DMS53 treated with DMSO at 0.1 percent for 48 hours (cell line): Measurements from ENCODE around the gene MIEF1.
"Not testable (repeated sequence)": the region's sequence is repeated elsewhere in the genome, so short reads cannot be mapped to it uniquely, and the experiment has no call there.

Experiments used
- DNase-seq: peaks from one replicate; lab custom pipeline; 2025; ENCODE audit not compliant: unreplicated experiment; lab: John Stamatoyannopoulos, UW

MIEF1 gene

GRCh38 chr22:39512026-39512425, 9.9 kb downstream of the MIEF1 start:
- no peak for DNase-seq

DNA sequence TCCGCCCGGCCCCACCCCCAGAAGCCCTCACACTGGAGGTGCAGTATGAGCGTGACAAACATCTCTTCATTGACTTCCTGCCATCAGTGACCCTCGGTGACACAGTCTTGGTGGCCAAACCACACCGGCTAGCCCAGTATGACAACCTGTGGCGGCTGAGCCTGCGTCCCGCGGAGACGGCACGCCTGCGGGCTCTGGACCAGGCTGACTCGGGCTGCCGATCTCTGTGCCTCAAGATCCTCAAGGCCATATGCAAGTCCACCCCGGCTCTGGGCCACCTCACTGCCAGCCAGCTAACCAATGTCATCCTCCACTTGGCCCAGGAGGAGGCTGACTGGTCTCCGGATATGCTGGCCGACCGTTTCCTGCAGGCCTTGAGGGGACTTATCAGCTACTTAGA, 11.7 kb downstream of the MIEF1 start:
- no peak for DNase-seq

GRCh38 chr22:39514373-39514973, 12.4 kb downstream of the MIEF1 start:
- DNase-seq = no peak

DNA sequence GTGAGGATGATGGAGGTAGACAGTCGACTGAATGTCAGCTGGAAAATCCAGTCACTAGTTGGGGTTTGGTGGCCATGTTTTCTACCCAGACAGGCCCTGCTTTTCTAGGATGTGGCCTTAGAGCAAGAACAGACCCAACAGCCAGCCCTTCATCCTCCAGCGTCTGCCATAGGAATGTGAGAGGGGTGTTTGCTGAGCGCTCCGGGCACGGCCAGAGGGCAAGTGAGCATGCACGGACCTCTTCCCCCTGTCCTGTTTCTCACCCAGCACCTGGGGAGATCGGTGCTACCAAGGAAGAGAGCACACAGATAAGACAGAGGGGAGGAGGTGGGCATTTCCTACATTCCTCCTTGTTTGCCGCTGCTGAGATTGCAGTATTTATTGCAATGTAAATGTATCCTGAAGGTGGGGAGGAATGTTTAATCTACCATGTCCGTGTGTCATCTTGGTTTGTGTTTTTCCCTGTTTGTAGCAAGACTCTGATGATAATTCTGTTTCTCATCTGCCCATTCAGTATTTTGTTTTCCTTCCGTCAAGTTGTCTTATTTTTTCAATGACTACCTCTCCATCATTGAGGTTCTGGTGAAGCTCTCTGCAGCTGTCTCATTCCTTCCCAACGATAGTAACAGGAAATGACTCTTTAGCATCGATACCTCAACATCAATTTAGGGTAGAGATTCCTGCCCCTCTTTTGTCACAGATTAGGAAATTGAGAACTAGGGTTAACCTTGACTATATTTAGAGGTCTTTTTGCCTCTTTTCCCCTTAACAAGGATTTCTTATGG, 13.4 kb downstream of the MIEF1 start:
- no peak for DNase-seq

- DNase-seq = no peak
Observed at GRCh38 chr22:39517470-39517869, 15.4 kb downstream of the MIEF1 start.

GRCh38 chr22:39518144-39518786, 16.2 kb downstream of the MIEF1 start:
- DNase-seq = no peak

DNA sequence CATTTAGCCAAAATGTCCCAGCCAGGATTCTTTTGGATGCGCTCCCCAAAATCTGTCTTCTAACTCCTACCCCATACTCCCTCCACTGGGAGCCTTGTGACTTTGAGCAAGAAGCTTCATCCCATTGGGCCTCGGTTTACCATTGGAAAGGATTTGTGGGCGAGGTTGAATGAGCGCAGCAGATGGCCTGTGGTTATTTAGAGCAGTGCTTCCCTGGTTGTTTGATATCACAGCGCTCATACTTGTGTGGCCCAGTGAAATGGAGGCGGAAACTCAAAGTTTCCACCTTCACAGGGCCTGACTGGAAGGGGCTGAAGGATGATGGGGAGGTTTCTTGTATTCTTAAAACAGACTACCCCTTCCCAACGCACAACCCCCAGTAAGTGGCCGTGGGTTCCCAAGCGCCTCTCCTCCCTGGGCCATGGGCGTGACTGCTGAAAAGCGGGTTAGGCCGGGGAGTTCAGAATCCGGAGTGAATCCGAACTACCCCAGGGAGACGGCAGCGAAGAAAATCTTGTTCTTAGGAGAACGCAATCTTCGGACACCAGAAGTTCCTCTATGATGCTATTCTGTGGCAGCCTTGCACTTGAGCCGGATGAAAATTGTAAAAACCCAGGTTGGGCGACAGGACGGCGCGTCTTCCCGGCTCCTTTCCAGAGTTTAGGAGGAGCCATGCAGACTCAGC, 17.0 kb downstream of the MIEF1 start:
- no peak for DNase-seq

DNA sequence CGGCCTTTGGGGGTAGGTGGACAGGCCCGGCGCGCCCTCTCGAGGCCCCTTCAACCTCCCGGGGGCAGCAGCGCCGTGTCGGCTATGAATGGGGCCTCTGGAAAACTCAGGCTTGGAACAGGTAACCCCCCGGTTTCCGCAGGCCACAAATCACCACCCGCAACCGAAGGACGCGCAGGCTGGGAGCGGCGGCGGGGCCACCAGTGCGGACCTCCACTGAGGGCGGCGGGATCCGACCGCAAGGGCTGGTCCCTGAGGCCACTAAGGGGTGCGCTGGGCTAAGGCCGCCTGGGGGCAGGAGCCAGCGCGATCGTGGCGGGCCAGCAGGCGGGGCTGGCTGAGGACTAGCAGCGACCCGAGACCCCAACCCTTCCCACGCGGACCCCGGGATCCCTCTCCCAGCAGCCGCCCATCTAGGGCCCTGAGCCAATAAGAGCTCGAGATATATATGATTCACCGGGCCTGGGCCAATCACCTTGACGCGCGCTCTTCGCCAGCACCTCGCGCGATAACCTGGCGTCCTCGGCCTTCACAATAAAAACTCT, 17.7 kb downstream of the MIEF1 start:
- DNase-seq = peak; percentile 94

- no peak for DNase-seq
Observed at GRCh38 chr22:39520226-39521105, 18.4 kb downstream of the MIEF1 start, which contains the start of gene ATF4. Gene ATF4, plus strand, starts transcription at chr22:39520562. Its CDS starts 884 bp downstream, at chr22:39521446.

DNA sequence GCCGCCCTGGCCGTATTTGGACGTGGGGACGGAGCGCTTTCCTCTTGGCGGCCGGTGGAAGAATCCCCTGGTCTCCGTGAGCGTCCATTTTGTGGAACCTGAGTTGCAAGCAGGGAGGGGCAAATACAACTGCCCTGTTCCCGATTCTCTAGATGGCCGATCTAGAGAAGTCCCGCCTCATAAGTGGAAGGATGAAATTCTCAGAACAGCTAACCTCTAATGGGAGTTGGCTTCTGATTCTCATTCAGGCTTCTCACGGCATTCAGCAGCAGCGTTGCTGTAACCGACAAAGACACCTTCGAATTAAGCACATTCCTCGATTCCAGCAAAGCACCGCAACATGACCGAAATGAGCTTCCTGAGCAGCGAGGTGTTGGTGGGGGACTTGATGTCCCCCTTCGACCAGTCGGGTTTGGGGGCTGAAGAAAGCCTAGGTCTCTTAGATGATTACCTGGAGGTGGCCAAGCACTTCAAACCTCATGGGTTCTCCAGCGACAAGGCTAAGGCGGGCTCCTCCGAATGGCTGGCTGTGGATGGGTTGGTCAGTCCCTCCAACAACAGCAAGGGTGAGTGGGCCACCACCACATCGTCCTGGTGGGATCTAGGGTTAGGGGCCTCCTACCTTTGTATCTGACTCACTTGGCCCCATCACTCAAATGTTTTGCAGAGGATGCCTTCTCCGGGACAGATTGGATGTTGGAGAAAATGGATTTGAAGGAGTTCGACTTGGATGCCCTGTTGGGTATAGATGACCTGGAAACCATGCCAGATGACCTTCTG, 19.2 kb downstream of the MIEF1 start:
- DNase-seq = not testable (repeated sequence)

GRCh38 chr22:39522091-39522490, 20.0 kb downstream of the MIEF1 start:
- DNase-seq = not testable (repeated sequence)

DNA sequence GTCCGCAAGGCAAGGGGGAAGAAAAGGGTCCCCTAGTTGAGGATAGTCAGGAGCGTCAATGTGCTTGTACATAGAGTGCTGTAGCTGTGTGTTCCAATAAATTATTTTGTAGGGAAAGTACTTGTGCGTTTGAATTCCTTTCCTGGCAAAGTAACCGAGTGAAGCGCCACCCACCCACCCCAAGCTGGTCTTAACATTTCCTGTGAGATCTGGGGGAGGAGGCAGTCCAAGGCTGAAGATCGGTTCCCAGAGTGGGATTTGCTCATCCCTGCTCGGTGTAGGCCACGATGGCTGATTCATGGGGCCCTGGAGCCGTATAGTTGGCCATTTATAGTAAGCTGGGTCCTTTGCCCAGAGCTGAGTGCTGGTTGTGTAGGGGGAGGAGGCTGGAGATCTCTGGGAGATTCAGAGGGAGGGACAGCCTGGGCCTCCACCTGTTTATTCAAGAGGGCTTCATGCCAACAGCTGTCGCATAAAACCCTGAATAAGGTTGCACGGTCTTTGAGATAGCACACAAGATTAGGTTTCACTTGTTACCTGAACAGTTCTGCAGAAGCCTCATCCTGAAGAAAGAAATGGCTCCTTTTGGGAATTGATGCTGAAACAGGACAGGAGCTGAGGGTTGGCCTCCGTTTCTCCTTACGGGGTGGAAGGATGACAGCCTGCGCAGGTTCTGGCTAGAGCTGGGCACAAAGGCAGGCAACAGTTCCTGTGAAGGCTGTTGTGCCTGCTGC, 20.6 kb downstream of the MIEF1 start:
- DNase-seq = peak; percentile 63

DNA sequence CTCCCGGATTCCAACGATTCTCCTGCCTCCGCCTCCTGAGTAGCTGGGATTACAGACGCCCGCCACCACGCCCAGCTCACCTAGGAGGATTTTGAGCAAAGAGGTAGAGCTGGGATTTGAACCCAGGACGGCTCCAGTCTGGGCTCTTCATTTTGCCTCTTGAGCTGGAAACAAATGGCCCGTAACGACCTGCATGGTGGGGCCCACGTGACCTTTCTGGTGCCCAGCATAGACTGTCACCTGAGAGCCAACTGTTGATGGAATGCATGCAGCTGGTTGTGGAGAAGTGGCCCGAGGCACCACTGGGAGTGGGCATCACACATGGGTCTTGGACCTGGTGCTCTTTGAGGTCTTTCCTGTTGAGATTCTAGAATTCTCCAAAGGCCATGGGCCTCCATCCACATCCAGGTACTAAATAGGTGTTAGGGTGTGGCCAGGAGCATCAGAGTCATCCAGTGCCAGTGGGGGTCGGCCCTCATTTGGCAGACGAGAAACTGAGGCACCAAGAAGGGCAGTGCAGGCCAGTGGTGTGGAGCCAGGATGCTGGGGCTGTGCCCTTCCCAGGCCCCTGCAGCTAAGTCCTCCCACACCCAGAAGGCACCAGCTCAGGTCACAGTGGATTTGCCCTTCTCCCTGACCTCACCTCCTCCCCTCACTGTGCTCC, 22.1 kb downstream of the MIEF1 start:
- no peak for DNase-seq

- DNase-seq = no peak
Observed at GRCh38 chr22:39524753-39525657, 22.9 kb downstream of the MIEF1 start.

DNA sequence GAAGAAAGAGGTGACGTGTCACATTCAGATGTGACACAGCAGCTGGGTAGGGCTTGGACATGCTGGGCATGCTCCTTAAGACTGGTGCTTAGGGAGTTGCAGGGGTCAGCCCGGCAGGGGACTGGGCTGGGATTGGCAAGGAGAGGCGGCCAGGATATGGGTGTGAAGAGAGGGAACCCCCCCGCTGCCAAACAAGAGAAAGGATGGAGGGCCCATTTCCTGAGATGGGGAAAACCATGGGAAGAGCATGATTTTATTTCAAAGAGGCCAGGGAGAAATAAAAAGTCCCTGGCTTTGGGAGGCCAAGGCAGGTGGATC, 23.5 kb downstream of the MIEF1 start:
- DNase-seq = no peak

DNA sequence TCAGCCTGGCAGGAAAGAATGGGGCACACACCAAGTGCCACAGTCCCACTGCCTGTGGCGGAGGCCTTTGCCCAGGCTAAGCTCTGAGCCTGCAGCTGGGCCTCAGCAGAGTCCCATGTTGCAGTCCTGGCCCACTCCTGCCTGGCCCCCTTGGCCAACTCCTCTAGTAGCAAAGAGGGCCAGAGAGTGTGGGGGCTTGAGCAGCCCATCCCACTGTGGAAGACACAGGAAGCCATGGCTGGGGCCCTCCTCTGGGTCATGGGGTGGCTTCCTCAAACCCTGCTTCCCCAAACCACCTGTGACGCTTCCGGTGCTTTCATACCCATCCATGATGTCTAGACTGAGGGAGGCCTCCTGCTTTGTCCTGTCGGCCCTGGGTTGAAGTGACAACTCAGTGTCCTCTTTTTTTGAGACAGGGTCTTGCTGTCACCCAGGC, 24.7 kb downstream of the MIEF1 start:
- DNase-seq = no peak

DNA sequence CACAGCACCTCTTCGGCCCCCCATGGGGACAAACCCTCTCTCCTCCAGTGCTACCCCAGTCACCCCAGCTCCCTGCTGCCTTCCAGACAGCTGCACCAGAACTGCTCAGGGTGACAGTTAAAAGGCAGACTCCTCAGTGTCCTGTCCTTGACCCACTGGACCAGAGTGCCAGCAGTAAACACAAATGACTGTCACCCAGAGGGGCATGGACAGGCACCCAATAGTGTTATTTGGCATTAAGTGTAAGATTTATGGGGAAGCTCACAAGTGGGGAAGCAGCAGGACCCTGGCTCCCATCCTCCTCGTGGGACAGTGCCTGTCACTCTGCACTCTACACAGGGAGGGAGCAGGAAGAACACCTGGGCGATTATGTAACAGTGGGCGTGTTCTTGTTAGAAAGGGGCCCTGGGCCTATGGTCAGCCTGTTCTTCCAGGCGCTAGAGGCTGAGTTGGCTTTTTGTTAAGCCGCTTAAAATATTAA, 25.4 kb downstream of the MIEF1 start:
- DNase-seq = peak; percentile 81
